ENCODE measurements around the gene FBLN1. TPM values are rescaled to one million over a fixed set of nuclear protein-coding genes. Genes with fewer than 3 reads are reported as not detected.

The FBLN1 gene
- total RNA-seq, 1 experiment from 2014 or later: 158 TPM

GRCh38 chr22:45518580-45518991 lies 15.9 kb downstream of the FBLN1 start:
- BruUV-seq (replicated peaks): no TSS peak
- peaks cover 72% of the 10 kb centered on the region for H3K4me1 ChIP-seq (replicated peaks; ENCODE audit: insufficient read depth)
- TF ChIP-seq, protein P1, sequence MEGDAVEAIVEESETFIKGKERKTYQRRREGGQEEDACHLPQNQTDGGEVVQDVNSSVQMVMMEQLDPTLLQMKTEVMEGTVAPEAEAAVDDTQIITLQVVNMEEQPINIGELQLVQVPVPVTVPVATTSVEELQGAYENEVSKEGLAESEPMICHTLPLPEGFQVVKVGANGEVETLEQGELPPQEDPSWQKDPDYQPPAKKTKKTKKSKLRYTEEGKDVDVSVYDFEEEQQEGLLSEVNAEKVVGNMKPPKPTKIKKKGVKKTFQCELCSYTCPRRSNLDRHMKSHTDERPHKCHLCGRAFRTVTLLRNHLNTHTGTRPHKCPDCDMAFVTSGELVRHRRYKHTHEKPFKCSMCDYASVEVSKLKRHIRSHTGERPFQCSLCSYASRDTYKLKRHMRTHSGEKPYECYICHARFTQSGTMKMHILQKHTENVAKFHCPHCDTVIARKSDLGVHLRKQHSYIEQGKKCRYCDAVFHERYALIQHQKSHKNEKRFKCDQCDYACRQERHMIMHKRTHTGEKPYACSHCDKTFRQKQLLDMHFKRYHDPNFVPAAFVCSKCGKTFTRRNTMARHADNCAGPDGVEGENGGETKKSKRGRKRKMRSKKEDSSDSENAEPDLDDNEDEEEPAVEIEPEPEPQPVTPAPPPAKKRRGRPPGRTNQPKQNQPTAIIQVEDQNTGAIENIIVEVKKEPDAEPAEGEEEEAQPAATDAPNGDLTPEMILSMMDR (conservative IDR thresholded peaks at IDR 0.05): no peak
- no peak for TF ChIP-seq EZH2 (IDR thresholded peaks at IDR 0.05; ENCODE audit: low read depth)
- H3K79me2 ChIP-seq (ENCODE audit: low read depth): peaks cover 71% of the 10 kb centered on the region
- H4K20me1 ChIP-seq (ENCODE audit: insufficient read depth): no peaks in the 10 kb centered on the region
- H3K4me2 ChIP-seq: peak overlapping the region; percentile 34
- H3K4me3 ChIP-seq: no peak overlapping the region
- H3K9me3 ChIP-seq (ENCODE audit: insufficient read depth, low read depth): no peaks in the 10 kb centered on the region
- peak; percentile 78 to 80 for DNase-seq
- H3K27me3 ChIP-seq (ENCODE audit: insufficient read depth, low read depth): no peaks in the 10 kb centered on the region
- intact Hi-C loops (cut with micrococcal nuclease; ENCODE audit: unreplicated experiment): loop anchor here (5.0 kb wide), 1 partner anchor 96 kb away; no protein-coding TSS in a partner anchor
- H3F3A ChIP-seq (ENCODE audit: insufficient read depth, low read depth): peaks cover 52% of the 10 kb centered on the region
- H3K27ac ChIP-seq: peak overlapping the region; percentile 77; the same call in 1 of the 2 replicates
- POLR2A ChIA-PET (ENCODE audit: unreplicated experiment): interaction anchor here (0.6 kb wide), 1 partner anchor 456 kb away, joined by 4 read pairs; no protein-coding TSS in a partner anchor
- H3K9me2 ChIP-seq (ENCODE audit: insufficient read depth): no peaks in the 10 kb centered on the region
- no peak overlapping the region for H2AFZ ChIP-seq
- CTCF ChIA-PET: interaction anchor here (0.9 kb wide), 1 partner anchor 271 kb away, joined by 3 read pairs; no protein-coding TSS in a partner anchor
- peaks cover 11% of the 10 kb centered on the region for H3K36me3 ChIP-seq (ENCODE audit: low read depth)

- Histone ChIP-seq H3K9me3 (ENCODE audit: insufficient read depth, low read depth) (no peaks in the 10 kb centered on the region), H3K27ac (peak overlapping the region; percentile 58)
Measured at GRCh38 chr22:45521178-45521577, 18.5 kb downstream of the FBLN1 start.

DNA sequence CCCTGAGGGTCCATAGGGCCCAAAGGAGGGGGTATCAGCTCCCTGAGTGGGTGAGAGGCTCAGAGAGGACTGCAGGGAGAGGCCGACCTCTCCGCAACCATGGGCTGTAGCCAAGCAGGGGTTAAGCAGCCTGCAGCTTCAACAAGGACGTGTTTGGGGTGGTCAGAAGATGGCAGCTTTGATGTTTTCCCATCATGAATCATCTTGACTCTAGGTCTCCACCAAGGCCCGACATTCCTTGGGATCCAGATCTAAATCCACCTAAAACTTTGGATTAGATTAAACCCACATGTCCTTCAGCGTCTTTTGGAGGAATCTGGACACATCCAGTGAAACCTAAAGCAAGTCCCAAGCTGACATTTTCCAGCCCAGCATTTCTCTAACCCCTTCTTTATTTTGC lies 19.8 kb downstream of the FBLN1 start:
- POLR2A ChIA-PET (ENCODE audit: unreplicated experiment): no interaction called here
- H3K4me1 ChIP-seq (replicated peaks; ENCODE audit: insufficient read depth): peaks cover 43% of the 10 kb centered on the region
- H2AFZ ChIP-seq: no peak overlapping the region
- H3K4me2 ChIP-seq: no peak overlapping the region
- H3K9me3 ChIP-seq (ENCODE audit: insufficient read depth, low read depth): no peaks in the 10 kb centered on the region
- intact Hi-C loops (cut with micrococcal nuclease; ENCODE audit: unreplicated experiment): no loop called here
- TF ChIP-seq, protein P1 (conservative IDR thresholded peaks at IDR 0.05): no peak
- TF ChIP-seq EZH2 (IDR thresholded peaks at IDR 0.05; ENCODE audit: low read depth): no peak
- BruUV-seq (replicated peaks): no TSS peak
- H3K36me3 ChIP-seq (ENCODE audit: low read depth): peaks cover 18% of the 10 kb centered on the region
- no peak for DNase-seq
- H3K9me2 ChIP-seq (ENCODE audit: insufficient read depth): no peaks in the 10 kb centered on the region
- no peaks in the 10 kb centered on the region for H4K20me1 ChIP-seq (ENCODE audit: insufficient read depth)
- peaks cover 27% of the 10 kb centered on the region; the same call in 1 of the 2 replicates for H3F3A ChIP-seq (ENCODE audit: insufficient read depth, low read depth)
- H3K27ac ChIP-seq: no peak overlapping the region
- CTCF ChIA-PET: no interaction called here
- H3K27me3 ChIP-seq (ENCODE audit: insufficient read depth, low read depth): no peaks in the 10 kb centered on the region
- no peak overlapping the region for H3K4me3 ChIP-seq
- peaks cover 45% of the 10 kb centered on the region for H3K79me2 ChIP-seq (ENCODE audit: low read depth)

More at GRCh38 chr22:45521178-45521577, 18.5 kb downstream of the FBLN1 start:
- H3K79me2 ChIP-seq (ENCODE audit: low read depth): peaks cover 47% of the 10 kb centered on the region
- TF ChIP-seq EZH2 (IDR thresholded peaks at IDR 0.05; ENCODE audit: low read depth): no peak
- TF ChIP-seq, protein P1 (conservative IDR thresholded peaks at IDR 0.05): no peak
- no TSS peak for BruUV-seq (replicated peaks)
- peaks cover 11% of the 10 kb centered on the region for H3K36me3 ChIP-seq (ENCODE audit: low read depth)
- H2AFZ ChIP-seq: no peak overlapping the region
- H3K4me3 ChIP-seq: no peak overlapping the region
- H3K9me2 ChIP-seq (ENCODE audit: insufficient read depth): no peaks in the 10 kb centered on the region
- peaks cover 55% of the 10 kb centered on the region for H3K4me1 ChIP-seq (replicated peaks; ENCODE audit: insufficient read depth)
- H3K4me2 ChIP-seq: peak overlapping the region; percentile 14; the same call in 1 of the 2 replicates
- ChIA-PET CTCF (interaction anchor here (0.5 kb wide), 1 partner anchor 28 kb away, joined by 3 read pairs; no protein-coding TSS in a partner anchor), POLR2A (ENCODE audit: unreplicated experiment) (interaction anchor here (0.5 to 0.6 kb wide), 2 partner anchors 28 to 275 kb away, joined by 3 to 4 read pairs; no protein-coding TSS in a partner anchor)
- H3K27me3 ChIP-seq (ENCODE audit: insufficient read depth, low read depth): no peaks in the 10 kb centered on the region
- DNase-seq: peak; percentile 70 to 97
- H4K20me1 ChIP-seq (ENCODE audit: insufficient read depth): no peaks in the 10 kb centered on the region
- H3F3A ChIP-seq (ENCODE audit: insufficient read depth, low read depth): peaks cover 38% of the 10 kb centered on the region
- intact Hi-C loops (cut with micrococcal nuclease; ENCODE audit: unreplicated experiment): no loop called here

Measured in PC-9 (cell line).